ENCODE results near the gene C17orf113. TPM values are rescaled to one million over a fixed set of nuclear protein-coding genes. Genes with fewer than 3 reads are reported as not detected.

C17orf113 gene
- total and polyA plus RNA-seq, 2 experiments from 2014 or later = 0.29 to 2.1 TPM

GRCh38 chr17:41998497-41998896 lies 51.9 kb downstream of the C17orf113 start (continued):
- TF ChIP-seq CTCF (conservative IDR thresholded peaks at IDR 0.05; ENCODE audit: low read depth in 2 of 2) = no peak
- no peak for TF ChIP-seq EZH2phosphoT487 (IDR thresholded peaks at IDR 0.05; ENCODE audit: unreplicated experiment)

GRCh38 chr17:41996855-41997164 lies 53.6 kb downstream of the C17orf113 start:
- H3K79me2 ChIP-seq (replicated peaks; ENCODE audit: insufficient read depth) = peaks cover 24% of the 10 kb centered on the region
- no peaks in the 10 kb centered on the region for H3K9me3 Mint-ChIP-seq
- TF ChIP-seq ZNF114 (CRISPR knock-in tag; IDR thresholded peaks at IDR 0.05) (no peak), EZH2phosphoT487 (IDR thresholded peaks at IDR 0.05; ENCODE audit: unreplicated experiment) (no peak), ETS1 (IDR thresholded peaks at IDR 0.05) (no peak)
- no peaks in the 10 kb centered on the region for H3K9me2 ChIP-seq (ENCODE audit: insufficient read depth)
- H3K4me2 ChIP-seq = no peak overlapping the region
- no peaks in the 10 kb centered on the region for H3K4me1 Mint-ChIP-seq
- no peaks in the 10 kb centered on the region for H3K27me3 ChIP-seq (ENCODE audit: insufficient read depth)
- peaks cover 30% of the 10 kb centered on the region for H4K20me1 ChIP-seq (replicated peaks; ENCODE audit: insufficient read depth)
- DNase-seq (ENCODE audit: low spot score) = no peak
- no peak overlapping the region for H3K4me3 ChIP-seq
- peaks cover 35% of the 10 kb centered on the region for H3F3A ChIP-seq (replicated peaks; ENCODE audit: low read depth)
- H3K4me3 Mint-ChIP-seq = no peak overlapping the region
- no peak overlapping the region for H3K27ac Mint-ChIP-seq
- peaks cover 89% of the 10 kb centered on the region for H3K36me3 Mint-ChIP-seq (ENCODE audit: low read depth)
- H3K27me3 Mint-ChIP-seq (ENCODE audit: insufficient read depth, low read depth, poor library complexity) = no peaks in the 10 kb centered on the region
- no peak overlapping the region for H2AFZ ChIP-seq
- H3K27ac ChIP-seq (ENCODE audit: low read depth) = no peak overlapping the region
- no peak for ATAC-seq
- H3K4me1 ChIP-seq (ENCODE audit: insufficient read depth) = no peaks in the 10 kb centered on the region
- peaks cover 73% of the 10 kb centered on the region for H3K36me3 ChIP-seq (ENCODE audit: insufficient read depth)

GRCh38 chr17:41992576-41992975 lies 57.8 kb downstream of the C17orf113 start:
- H3K27me3 Mint-ChIP-seq (ENCODE audit: insufficient read depth, low read depth, poor library complexity) = peaks cover 2% of the 10 kb centered on the region
- H3K27ac Mint-ChIP-seq = no peak overlapping the region
- H3K4me1 ChIP-seq (ENCODE audit: insufficient read depth) = no peaks in the 10 kb centered on the region
- H3K9me3 Mint-ChIP-seq = no peaks in the 10 kb centered on the region
- peaks cover 42% of the 10 kb centered on the region for H4K20me1 ChIP-seq (replicated peaks; ENCODE audit: insufficient read depth)
- no peak for DNase-seq (ENCODE audit: low spot score)
- H3K36me3 Mint-ChIP-seq (ENCODE audit: low read depth) = peaks cover 96% of the 10 kb centered on the region
- H3K27ac ChIP-seq (ENCODE audit: low read depth) = no peak overlapping the region
- H3K36me3 ChIP-seq (ENCODE audit: insufficient read depth) = peaks cover 84% of the 10 kb centered on the region
- H3K4me1 Mint-ChIP-seq = no peaks in the 10 kb centered on the region
- no peaks in the 10 kb centered on the region for H3K9me2 ChIP-seq (ENCODE audit: insufficient read depth)
- H2AFZ ChIP-seq = no peak overlapping the region
- no peaks in the 10 kb centered on the region for H3K27me3 ChIP-seq (ENCODE audit: insufficient read depth)
- H3K4me3 ChIP-seq = no peak overlapping the region
- ATAC-seq = no peak
- no peak for TF ChIP-seq CREB1 (CRISPR knock-in tag; IDR thresholded peaks at IDR 0.05; ENCODE audit: low read depth)
- no peak overlapping the region for H3K4me2 ChIP-seq
- 0 out of 2 replicates have a peak, but pooled peaks cover 13% of the 10 kb centered on the region for H3K79me2 ChIP-seq (replicated peaks; ENCODE audit: insufficient read depth)
- no peak overlapping the region for H3K4me3 Mint-ChIP-seq
- peaks cover 30% of the 10 kb centered on the region for H3F3A ChIP-seq (replicated peaks; ENCODE audit: low read depth)
